Prostate gland (tissue), 2 donors: Measurements from ENCODE around the gene FBXW10B. TPM values are rescaled to one million over a fixed set of nuclear protein-coding genes. Genes with fewer than 3 reads are reported as not detected.
"Not testable (repeated sequence)": the region's sequence is repeated elsewhere in the genome, so short reads cannot be mapped to it uniquely, and the experiment has no call there.

ENCODE experiments used
- DNase-seq: peaks from one replicate; pipeline ENCODE4 v3.0.0-alpha.2; 2019; ENCODE audit warnings: low spot score
- H3K27ac ChIP-seq, 2 donors: fragments of 200-600 bp; sonication (generic); 2 replicates each; pipeline ENCODE4 v1.5.1; 2017 to 2019
- H3K27me3 ChIP-seq: fragments of 200-600 bp; sonication (generic); replicated peaks from 2 replicates; pipeline ENCODE4 v1.5.1; 2019; ENCODE audit not compliant: insufficient read depth
- H3K36me3 ChIP-seq, 2 donors: fragments of 200-600 bp; sonication (generic); 1 replicate in 1 of 2; 2 replicates in 1 of 2; pipeline versions ENCODE4 v1.5.1 to v1.8.1; 2017 to 2019
- H3K4me1 ChIP-seq: fragments of 200-600 bp; sonication (generic); replicated peaks from 2 replicates; pipeline ENCODE4 v1.5.1; 2019
- H3K4me3 ChIP-seq, 2 donors: fragments of 200-600 bp; sonication (generic); 2 replicates each; pipeline ENCODE4 v1.5.1; 2017 to 2019
- H3K9me3 ChIP-seq: fragments of 200-600 bp; sonication (generic); 2 replicates; pipeline ENCODE4 v1.5.1; 2017
- POLR2AphosphoS5 ChIP-seq: sonication (generic); formaldehyde crosslinking; IDR thresholded peaks from one replicate; pipeline ENCODE4 v1.6.1; 2017; ENCODE audit warnings: antibody characterized with exemption
- WGBS: methylation state at CpG from one replicate; pipeline ENCODE4 v1.1.5; 2018; 5-methylcytosine and 5-hydroxymethylcytosine counted together
- intact Hi-C: fragments of 100-400 bp; cut with DNase I; formaldehyde crosslinking; loops from one replicate; pipeline ENCODE4 v1.14.2; 2022
- small RNA-seq, 2 donors: library from RNA; depleted of rRNA; stranded (forward); fragments of <200 nt; gene quantifications; one replicate each; pipeline ENCODE3, GENCODE V24; 2016
- total RNA-seq, 2 donors: library from RNA; depleted of rRNA; stranded (reverse); fragments of >200 nt; gene quantifications; one replicate each; pipeline ENCODE4 v1.1.0, GENCODE V29; 2016
- TF ChIP-seq, protein P1 (sequence below), 4 experiments: fragments of 200-600 bp in 2 of 4; fragments of 450-650 bp in 2 of 4; sonication (generic) in 2 of 4; IDR thresholded peaks; 1 replicate in 3 of 4; 2 replicates in 1 of 4; pipeline ENCODE4 v1.5.1; 2016 to 2019; ENCODE audit warnings: antibody characterized with exemption in 4 of 4, mild to moderate bottlenecking in 2 of 4, moderate library complexity in 2 of 4

FBXW10B gene
- total RNA-seq, 2 donors from 2014 or later: 5.1 TPM; not detected in 1

GRCh38 chr17:15573870-15574269, 45.6 kb downstream of the FBXW10B start:
- H3K4me3 ChIP-seq, H3K4me1 ChIP-seq, H3K27me3 ChIP-seq, H3K27ac ChIP-seq, H3K36me3 ChIP-seq, intact Hi-C loops, H3K9me3 ChIP-seq: not testable (repeated sequence)
- peak; percentile 47 for DNase-seq
- TF ChIP-seq, protein P1, sequence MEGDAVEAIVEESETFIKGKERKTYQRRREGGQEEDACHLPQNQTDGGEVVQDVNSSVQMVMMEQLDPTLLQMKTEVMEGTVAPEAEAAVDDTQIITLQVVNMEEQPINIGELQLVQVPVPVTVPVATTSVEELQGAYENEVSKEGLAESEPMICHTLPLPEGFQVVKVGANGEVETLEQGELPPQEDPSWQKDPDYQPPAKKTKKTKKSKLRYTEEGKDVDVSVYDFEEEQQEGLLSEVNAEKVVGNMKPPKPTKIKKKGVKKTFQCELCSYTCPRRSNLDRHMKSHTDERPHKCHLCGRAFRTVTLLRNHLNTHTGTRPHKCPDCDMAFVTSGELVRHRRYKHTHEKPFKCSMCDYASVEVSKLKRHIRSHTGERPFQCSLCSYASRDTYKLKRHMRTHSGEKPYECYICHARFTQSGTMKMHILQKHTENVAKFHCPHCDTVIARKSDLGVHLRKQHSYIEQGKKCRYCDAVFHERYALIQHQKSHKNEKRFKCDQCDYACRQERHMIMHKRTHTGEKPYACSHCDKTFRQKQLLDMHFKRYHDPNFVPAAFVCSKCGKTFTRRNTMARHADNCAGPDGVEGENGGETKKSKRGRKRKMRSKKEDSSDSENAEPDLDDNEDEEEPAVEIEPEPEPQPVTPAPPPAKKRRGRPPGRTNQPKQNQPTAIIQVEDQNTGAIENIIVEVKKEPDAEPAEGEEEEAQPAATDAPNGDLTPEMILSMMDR (IDR thresholded peaks at IDR 0.05): peak in 1 of 4 experiments; percentile 34
- TF ChIP-seq POLR2AphosphoS5: peak; percentile 43
- 16% methylated on average over 4 of the region's 4 CpGs for WGBS

Small RNA genes within 50 kb of the gene (small RNA-seq; reads per million reads assigned to genes)
- 0 reads per million in 2 donors for gene AC005838.1
- 0 reads per million in 2 donors for gene RF00090

Other genes with a start within 250 kb of the FBXW10B start
- 10 to 100 TPM in 1 of 2 donors, 1 to 10 TPM in 1; 8.5 to 13.0 TPM for gene CDRT4, start 152.1 kb downstream of the FBXW10B start, total RNA-seq
- 10 to 100 TPM; 16.9 to 19.4 TPM for gene TVP23C, start 56.2 kb downstream of the FBXW10B start, total RNA-seq
- 10 to 100 TPM; 19.7 to 72.2 TPM for gene TRIM16, start 64.6 kb upstream of the FBXW10B start, total RNA-seq
- gene ZNF286A, start 80.0 kb upstream of the FBXW10B start, total RNA-seq: 10 to 100 TPM; 19.4 to 46.9 TPM
- gene TBC1D26, start 112.6 kb upstream of the FBXW10B start, total RNA-seq: 1 to 10 TPM in 1 of 2 donors, not detected in 1; 6.0 TPM